Stimulated activated CD4-positive, alpha-beta T cell treated with anti-CD3 and anti-CD28 coated beads, Interleukin-4, amount 100 ng/mL, for 4 hours (primary cell): Measurements from ENCODE around the gene FKBP15.
"Not testable (repeated sequence)": the region's sequence is repeated elsewhere in the genome, so short reads cannot be mapped to it uniquely, and the experiment has no call there.

ENCODE experiments used
- DNase-seq, 2 experiments: peaks; one replicate each; pipeline ENCODE4 v3.0.0-alpha.2; 2020

Gene FKBP15

DNA sequence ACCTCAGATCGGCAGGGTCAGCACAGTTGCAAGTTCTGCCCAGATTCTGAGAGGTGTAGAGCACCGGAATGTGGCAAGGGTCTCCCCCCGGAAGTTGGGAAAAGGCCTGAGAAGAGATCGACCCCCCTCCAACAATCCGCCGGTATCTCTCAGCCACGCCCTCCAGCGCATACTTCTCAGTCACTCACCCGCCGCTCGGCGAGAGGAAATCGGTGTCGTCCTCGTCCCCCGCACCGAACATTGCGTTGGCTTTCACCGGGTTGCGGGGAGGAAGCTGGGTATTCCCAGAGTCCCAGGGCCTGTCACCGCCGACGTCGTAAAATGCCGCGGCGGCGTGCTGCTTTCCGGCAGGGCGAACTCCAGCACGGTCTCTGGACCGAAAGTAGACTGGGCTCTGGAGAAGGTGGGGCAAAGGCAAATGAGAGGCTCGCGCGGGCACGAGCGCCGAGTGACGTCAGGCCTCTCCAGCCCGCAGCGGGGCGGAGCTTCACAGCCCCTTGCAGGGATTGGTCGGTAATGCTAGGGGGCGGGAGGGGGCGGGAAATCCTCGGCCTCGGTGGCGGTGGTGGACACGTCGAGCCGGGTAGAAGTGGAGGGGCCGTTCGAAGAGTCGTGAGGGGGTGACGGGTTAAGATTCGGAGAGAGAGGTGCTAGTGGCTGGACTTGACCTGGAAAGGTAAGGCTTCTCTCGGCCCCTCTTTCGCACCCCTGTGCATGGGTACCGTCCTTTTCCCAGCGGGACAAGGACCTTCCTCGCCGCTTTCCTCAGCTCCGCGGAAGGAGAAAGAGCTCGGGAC lies at the start of gene FKBP15, which contains the start of gene SLC31A1:
FKBP15 (minus strand) TSS at position 275 of the 797 bp plus-strand sequence; CDS start at position 241, 34 bp downstream.
SLC31A1 (plus strand) TSS at position 542 of the 797 bp plus-strand sequence. CDS start 34,605 bp downstream, outside the sequence.
- DNase-seq = peak; percentile 95 to 97

- no peak for DNase-seq
Measured at GRCh38 chr9:113269871-113270270, 48.8 kb upstream of the FKBP15 start.

DNA sequence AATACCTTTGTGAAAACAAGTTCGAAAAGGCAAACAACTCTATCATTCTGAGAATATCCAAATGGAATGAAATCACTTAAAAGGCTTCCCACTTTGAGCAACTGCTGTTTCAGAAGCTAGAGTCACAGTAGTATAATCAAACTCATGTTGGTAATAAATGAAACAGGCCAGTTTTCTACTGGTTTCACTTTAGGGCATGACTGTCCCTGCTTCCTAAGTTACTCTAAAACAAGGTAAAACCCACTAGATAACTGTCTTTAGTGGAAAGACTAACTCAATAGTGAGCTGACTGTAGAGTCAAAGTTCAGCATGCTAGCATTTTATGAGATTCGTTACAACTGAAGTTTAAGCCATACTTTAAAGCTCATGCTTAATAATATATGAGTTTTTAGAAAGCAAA lies 48.3 kb upstream of the FKBP15 start:
- DNase-seq = no peak

DNA sequence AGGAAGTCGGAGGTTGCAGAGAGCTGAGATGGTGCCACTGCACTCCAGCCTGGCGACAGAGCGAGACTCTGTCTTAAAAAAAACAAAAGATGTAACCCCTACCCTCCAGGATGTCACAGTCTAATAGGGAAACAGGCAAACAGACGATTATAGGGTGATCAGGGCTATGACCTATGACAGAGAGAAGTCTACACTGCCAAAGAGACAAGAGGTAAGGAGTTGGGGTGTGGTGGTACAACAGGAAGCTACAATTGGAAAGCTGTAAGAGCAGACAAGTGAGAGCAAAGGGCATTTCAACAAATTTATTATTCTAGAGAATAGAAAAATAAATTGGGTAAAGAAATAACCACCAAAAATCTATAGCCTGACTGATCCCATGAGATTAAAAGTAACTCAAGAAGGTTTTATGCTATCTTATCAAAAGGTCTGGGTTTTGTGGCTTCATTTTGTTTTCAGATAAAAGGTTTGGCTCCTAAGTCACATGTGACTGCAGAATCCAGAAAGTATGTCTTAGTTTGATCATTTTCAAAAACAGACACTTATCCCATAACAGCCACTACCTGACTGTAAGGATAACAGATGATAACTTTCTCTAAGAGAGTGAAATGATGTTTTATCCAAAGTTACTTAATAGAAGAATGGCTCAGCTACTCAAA lies 47.0 kb upstream of the FKBP15 start:
- DNase-seq = no peak

DNA sequence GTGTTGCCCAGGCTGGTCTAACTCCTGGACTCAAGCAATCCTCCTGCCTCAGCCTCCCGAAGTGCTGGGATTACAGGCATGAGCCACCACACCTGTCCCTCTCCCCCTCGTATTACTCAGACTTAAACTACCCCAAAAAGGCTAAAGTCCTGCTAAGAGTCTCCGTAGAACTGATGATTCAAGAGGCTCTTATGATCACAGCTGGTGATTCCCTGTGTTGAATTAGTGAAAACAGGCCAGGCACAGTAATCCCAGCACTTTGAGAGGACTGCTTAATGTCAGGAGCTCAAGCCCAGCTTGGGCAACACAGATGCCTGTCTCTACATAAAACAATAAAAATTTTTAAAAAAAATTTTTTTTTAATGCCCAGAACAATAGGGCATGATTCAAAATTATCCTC lies 45.1 kb upstream of the FKBP15 start:
- no peak for DNase-seq

DNA sequence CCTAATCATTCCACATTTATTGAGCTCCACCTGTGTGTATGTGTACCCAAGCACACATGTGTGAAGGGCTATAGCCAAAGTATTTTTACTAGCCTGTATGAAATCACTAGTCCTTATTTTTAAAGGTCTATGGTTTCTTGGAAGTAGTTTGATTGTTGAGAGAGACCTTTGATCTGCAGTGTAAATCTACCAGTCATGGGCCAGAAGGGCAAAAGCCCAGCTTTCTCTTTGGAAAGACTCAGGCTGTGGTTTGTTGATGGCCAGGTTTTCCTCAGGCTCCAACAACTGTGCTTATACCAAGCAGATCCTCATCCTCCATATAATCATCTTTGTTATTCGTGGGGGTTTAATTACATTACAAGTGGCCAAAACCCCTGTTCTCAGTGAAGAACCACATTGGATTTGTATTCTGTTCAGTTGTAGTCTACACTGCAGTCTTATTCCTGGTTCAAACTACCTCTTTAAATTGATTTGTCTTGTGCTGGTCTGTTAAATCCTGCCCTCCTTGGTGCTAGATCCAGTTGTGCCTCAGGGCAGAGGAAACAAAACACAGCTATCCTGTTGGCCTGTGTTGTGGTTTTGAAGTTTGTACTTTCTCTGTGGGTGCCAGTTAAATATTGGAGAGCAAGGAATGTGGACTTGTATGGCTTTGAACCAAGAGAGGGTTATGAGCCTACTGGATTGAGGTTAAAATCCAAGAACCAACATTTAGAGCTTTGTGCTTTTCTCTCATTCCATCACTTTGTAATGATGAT lies 41.0 kb upstream of the FKBP15 start:
- DNase-seq = no peak

- no peak for DNase-seq
Measured at GRCh38 chr9:113258282-113258681, 37.2 kb upstream of the FKBP15 start.

- DNase-seq = no peak
Measured at GRCh38 chr9:113257863-113258262, 36.8 kb upstream of the FKBP15 start.

DNA sequence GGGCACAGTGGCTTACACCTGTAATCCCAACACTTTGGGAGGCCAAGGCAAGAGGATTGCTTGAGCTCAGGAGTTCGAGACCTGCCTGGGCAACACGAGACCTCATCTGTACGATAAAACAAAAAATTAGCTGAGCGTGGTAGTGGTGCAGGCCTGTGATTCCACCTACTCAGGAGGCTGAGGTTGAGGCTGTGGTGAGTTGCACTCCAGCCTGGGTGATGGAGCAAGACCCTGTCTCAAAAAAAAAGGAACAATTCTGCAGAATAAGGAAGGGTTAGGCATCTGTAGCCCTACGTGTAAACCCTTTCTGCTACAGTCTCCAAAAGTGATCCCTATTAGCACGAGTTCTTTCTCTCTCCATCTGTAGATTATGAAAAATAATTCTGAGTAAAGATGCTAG lies 34.4 kb upstream of the FKBP15 start:
- no peak for DNase-seq

- DNase-seq = no peak
Measured at GRCh38 chr9:113254991-113255390, 33.9 kb upstream of the FKBP15 start.

DNA sequence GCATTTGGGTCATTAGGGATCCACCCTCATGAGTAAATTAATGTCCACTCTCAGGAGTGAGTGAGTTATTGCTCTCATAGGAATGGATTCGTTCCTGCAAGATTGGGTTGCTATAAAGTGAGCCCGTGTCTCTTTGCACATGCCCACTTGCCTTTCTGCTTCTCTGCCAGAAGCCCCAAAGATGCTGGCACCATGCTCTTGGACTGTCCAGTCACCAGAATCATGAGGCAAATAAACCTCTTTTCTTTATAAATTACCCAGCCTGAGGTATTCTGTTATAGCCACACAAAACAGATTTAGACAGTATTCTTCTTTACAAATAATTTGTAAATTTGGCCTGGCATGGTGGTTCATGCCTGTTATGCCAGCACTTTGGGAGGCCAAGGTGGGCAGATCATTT lies 29.7 kb upstream of the FKBP15 start:
- no peak for DNase-seq

GRCh38 chr9:113249661-113250060 lies 28.6 kb upstream of the FKBP15 start:
- DNase-seq = not testable (repeated sequence)

- DNase-seq = no peak
Measured at GRCh38 chr9:113247640-113248039, 26.6 kb upstream of the FKBP15 start.

DNA sequence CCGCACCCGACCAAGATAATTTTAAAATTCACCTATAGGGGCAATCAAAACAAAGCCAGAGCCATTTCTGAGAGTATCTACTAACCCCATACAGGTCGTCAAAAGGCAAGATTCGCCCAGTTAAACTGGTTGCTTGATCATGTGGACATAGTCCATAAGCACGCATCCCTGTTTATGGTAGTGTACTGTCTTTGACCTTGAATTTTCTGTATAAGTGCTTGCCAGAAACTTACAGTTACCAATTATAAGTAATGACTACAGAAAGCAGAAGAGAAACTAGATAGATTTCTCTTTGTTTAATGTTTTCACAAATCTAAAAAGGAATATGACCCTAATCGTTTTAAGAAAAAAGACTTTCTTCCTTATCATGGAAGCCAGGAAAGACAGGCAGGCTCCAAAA lies 25.9 kb upstream of the FKBP15 start:
- no peak for DNase-seq

DNA sequence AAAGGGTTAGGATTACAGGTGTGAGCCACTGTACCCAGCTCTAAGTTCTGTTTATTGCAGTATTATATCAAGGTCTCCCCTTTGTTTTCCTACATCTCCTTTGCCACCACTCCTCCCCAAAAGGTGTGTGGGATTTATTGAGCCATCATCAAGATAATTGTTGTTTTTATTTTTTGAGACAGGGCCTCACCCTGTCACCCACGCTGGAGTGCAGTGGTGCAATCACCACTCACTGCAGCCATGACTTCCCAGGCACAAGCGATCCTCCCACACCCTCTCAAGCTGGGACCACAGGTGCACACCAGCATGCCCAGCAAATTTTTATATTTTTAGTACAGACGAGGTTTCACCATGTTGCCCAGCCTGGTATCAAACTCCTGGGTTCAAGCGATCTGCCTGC lies 24.8 kb upstream of the FKBP15 start:
- no peak for DNase-seq

- DNase-seq = no peak
Measured at GRCh38 chr9:113244556-113244955, 23.5 kb upstream of the FKBP15 start.

- no peak for DNase-seq
Measured at GRCh38 chr9:113241161-113241560, 20.1 kb upstream of the FKBP15 start.

DNA sequence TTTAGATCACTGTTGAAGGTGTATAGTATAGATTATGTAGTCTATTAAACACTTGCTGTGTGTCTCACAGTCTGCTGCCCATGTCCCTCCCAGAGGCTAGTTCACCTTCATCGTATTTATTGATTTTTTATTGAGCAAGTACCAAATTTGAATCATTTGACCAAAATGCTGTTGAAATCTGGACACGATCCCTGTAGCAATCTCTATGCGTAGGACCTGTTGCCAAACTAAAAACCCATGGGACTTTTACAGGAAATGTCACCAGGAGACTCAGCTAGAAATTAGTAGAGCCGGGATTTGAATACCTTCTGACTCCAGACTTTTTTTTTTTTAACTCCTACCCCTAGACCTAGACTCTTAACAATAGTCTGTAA lies 17.8 kb upstream of the FKBP15 start:
- no peak for DNase-seq

GRCh38 chr9:113238202-113238858 lies 17.3 kb upstream of the FKBP15 start:
- DNase-seq = no peak

DNA sequence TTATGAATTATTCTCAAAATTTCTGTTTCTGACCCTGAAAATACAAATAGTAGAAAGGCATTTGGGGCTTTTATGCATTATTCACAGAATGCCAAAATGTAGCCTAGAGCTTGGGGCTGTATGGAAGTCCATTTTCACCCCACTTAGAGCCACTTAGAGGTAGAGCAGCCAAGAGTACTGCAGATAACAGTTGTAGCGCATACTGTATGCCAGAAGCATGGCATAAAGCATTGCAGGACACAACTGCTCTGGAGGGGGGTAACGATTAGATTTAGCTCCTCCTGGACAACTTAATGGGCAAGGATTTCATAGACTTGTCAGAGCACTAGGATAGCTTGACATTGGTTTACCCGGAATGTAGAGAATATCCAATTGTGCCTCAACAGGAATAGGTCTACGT lies 15.9 kb upstream of the FKBP15 start:
- DNase-seq = no peak

GRCh38 chr9:113235701-113236255 lies 14.7 kb upstream of the FKBP15 start:
- DNase-seq = not testable (repeated sequence)

- DNase-seq = no peak
Measured at GRCh38 chr9:113231701-113232100, 10.6 kb upstream of the FKBP15 start.
